IPS-18c (cell line): ENCODE measurements around the gene TM4SF18.

ENCODE experiments used
- H3K4me3 ChIP-seq: 2 replicates; pipeline ENCODE4 v1.7.0; 2013; ENCODE audit warnings: low read depth, mild to moderate bottlenecking, low read length, moderate library complexity; ENCODE audit not compliant: insufficient read depth
- H3K9me3 ChIP-seq: one replicate; pipeline ENCODE4 v1.6.1; 2013; ENCODE audit warnings: mild to moderate bottlenecking, low read length, moderate library complexity; ENCODE audit not compliant: control insufficient read depth, insufficient read depth

TM4SF18 gene

GRCh38 chr3:149276619-149277018 is 56.8 kb downstream of the TM4SF18 start:
- Histone ChIP-seq H3K4me3 (no peak overlapping the region), H3K9me3 (no peaks in the 10 kb centered on the region)

GRCh38 chr3:149274220-149274619 is 59.2 kb downstream of the TM4SF18 start:
- no peak overlapping the region for H3K4me3 ChIP-seq

GRCh38 chr3:149273096-149273751 is 60.2 kb downstream of the TM4SF18 start:
- no peak overlapping the region for H3K4me3 ChIP-seq
- no peaks in the 10 kb centered on the region for H3K9me3 ChIP-seq

More at GRCh38 chr3:149274220-149274619, 59.2 kb downstream of the TM4SF18 start:
- H3K9me3 ChIP-seq = no peaks in the 10 kb centered on the region

- H3K4me3 ChIP-seq = no peak overlapping the region
- H3K9me3 ChIP-seq = no peaks in the 10 kb centered on the region
Measured at GRCh38 chr3:149271669-149272068, 61.8 kb downstream of the TM4SF18 start.

- H3K9me3 ChIP-seq = no peaks in the 10 kb centered on the region
Measured at GRCh38 chr3:149270180-149270579, 63.3 kb downstream of the TM4SF18 start.

GRCh38 chr3:149269687-149270086 is 63.7 kb downstream of the TM4SF18 start:
- no peaks in the 10 kb centered on the region for H3K9me3 ChIP-seq

More at GRCh38 chr3:149270180-149270579, 63.3 kb downstream of the TM4SF18 start:
- no peak overlapping the region for H3K4me3 ChIP-seq

More at GRCh38 chr3:149269687-149270086, 63.7 kb downstream of the TM4SF18 start:
- H3K4me3 ChIP-seq = no peak overlapping the region
